CD1c-positive myeloid dendritic cell (primary cell): ENCODE measurements around the gene NOTCH2.

ENCODE experiments used
- DNase-seq: peaks from one replicate; pipeline ENCODE4 v3.0.0-alpha.2; 2016; ENCODE audit errors: extremely low spot score

Gene NOTCH2

GRCh38 chr1:119975006-119975405 lies 94.5 kb downstream of the NOTCH2 start:
- DNase-seq: no peak

DNA sequence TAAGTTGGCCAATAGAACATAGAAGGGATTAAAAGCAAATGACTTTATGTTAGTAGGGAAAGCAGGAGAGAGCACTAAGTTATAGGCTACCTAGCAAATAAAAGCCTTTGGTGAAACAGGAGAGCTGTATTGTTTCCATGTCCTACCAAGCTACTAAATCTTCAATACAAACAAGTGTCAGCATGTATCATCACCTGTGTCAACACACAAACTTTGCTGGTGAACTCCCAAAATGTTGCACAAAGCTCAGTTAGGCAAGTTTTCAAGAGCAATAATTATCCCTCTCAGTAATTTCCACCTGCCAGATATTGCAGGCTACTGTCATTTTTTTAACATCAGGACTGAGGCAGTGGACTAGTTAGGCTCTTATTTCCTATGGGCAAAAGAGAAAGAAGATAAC lies 95.4 kb downstream of the NOTCH2 start:
- no peak for DNase-seq

- DNase-seq: no peak
Observed at GRCh38 chr1:119971710-119972570, 97.5 kb downstream of the NOTCH2 start.

- no peak for DNase-seq
Observed at GRCh38 chr1:119968601-119969000, 100.9 kb downstream of the NOTCH2 start.

GRCh38 chr1:119968068-119968492 lies 101.4 kb downstream of the NOTCH2 start:
- peak; percentile 76 for DNase-seq

GRCh38 chr1:119966681-119967080 lies 102.8 kb downstream of the NOTCH2 start:
- no peak for DNase-seq

DNA sequence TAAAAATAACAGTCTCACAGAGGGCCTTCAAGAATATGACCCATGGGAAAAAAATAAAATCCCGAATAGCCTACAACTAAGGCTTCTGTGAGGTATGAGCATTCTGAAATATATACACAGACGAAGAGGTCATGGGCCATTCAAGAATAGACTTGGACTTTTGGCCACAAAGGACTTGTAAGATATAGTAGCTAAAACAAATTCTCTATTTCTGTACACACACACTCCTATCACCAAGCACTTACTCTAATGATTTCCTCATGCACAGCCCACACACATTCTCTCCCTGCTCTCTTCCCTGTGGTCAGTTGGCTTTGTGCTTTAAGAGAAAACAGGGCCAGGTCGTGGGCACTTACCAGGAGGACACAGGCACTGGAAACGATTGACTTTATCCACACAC lies 103.4 kb downstream of the NOTCH2 start:
- DNase-seq: no peak

DNA sequence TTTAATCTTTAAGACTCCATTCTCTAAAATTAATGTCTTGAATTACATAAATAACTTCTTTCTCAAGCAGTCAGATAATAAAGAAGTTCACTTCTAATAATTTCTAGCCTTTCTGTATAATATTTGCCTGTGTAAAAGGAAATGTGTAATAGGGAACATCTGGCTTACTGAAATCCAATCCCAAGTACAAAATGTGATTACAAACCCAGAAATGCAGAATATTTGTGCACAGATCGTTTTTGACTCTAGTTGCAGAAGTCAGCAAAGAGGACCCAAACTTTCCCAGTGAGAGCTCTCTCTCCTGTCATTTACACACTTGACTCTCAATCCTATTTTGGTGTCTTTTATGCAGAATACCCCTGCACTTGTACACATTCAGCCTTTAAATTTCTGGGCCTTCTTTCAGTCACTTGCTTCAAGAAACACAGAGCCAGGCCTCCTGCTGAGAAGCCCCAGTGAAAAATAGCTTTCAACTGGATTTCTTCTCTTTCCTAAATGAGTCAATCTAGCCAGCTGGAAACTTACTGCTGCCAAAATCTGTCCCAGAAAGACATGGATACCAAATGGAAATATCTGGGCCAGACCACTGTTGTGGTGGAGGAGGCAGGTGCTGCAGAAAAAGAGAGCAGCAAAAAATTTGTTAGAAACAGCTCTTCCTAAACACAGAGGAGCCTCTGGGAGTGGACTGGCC lies 104.6 kb downstream of the NOTCH2 start:
- DNase-seq: no peak

DNA sequence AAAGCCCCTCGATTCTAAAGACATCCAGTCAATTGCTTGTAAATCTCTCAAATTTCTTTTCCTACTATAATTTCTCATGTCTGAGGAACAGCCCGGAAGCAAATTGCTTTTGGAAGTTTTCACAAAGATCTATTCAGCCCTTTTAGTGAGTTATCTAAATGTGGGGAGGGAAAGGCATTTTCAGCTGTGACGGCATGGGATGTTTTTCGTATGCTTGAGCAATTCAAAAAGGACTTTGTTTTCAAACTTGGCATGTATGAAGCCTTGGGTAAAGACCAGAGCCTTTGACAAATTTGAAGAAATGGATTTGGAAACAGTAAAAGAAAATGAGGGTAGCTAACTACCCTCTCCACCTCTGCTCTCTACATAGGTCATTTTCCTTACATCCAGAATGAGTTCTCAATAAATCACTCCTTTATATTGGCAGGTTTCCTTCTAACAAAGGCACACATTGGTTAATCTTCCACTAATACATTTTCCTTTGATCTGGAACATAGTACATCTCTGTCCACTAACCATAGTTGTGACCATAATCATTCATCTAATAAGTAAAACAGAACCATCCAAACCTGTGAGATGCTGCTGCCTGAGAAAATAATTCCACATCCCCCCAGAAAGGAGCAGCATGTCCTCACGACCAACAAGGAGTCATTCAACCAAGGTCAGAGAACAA lies 107.0 kb downstream of the NOTCH2 start:
- DNase-seq: no peak

GRCh38 chr1:119960501-119960900 lies 109.0 kb downstream of the NOTCH2 start:
- no peak for DNase-seq

- no peak for DNase-seq
Observed at GRCh38 chr1:119959268-119960220, 109.9 kb downstream of the NOTCH2 start.

DNA sequence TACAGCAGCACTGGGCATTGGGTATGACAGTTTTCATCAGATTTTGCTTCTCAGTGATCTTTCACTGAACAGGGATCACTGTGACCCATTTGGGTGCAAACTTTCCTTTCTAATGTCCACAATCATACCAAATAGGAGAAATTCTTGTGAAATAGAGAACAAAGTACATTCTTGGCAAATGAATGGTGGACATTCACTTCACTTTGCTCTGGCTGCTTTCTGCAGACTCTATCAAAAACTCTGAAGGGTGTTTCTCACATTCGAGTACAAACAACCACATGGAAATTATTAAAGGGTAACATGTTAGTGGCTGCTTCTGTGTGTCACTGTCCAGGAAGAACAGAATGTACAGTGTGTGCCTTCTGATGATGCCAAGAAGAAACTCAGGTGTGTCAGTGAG lies 111.2 kb downstream of the NOTCH2 start:
- DNase-seq: no peak

- no peak for DNase-seq
Observed at GRCh38 chr1:119956306-119956705, 113.2 kb downstream of the NOTCH2 start.

GRCh38 chr1:119954476-119955422 lies 114.7 kb downstream of the NOTCH2 start:
- no peak for DNase-seq

DNA sequence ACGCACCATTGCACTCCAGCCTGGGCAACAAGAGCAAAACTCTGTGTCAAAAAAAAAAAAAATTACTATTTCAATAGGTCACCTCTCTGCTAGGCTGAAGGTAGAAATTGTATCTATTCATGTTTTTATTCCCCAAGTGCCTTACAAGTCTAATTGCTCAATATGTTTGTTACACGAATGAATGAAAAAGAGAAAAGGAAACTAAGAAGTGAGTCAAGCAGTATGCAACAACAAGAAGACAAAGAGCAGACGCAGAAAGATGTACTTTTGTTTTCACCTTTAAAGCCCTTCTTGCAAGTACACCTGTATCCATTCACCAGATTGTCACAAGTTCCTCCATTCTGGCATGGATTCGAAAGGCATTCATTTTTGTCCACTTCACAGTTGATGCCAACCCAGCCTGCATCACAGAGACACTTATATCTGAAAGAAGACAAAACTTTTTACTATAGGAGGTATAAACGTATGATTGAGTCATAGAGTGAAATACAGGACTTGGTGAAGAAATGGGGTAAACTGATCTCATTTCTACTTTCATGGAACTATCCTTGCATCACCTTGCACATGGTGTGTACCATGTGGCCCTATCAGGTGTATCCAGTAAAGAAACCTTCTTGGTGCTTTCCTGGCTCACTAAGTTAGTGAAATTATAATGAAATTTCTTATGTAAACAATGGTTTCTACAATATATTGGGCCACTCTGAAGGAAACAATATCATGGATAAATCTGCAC lies 116.0 kb downstream of the NOTCH2 start:
- DNase-seq: no peak

DNA sequence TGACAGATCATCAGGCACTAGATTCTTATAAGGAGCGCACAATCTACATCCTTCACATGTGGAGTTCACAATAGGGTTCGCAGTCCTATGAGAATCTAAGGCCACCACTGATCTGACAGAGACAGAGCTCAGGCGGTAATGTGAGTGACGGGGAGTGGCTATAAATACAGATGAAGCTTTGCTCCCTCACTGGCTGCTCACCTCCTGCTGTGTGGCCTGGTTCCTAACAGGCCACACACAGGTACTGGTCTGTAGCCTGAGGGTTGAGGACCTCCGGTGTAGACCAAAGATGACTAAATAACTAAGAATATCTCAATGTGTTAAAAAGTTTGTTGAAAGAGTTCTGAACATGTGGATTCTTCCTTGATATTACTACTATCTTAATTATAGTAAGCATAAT lies 117.0 kb downstream of the NOTCH2 start:
- no peak for DNase-seq

DNA sequence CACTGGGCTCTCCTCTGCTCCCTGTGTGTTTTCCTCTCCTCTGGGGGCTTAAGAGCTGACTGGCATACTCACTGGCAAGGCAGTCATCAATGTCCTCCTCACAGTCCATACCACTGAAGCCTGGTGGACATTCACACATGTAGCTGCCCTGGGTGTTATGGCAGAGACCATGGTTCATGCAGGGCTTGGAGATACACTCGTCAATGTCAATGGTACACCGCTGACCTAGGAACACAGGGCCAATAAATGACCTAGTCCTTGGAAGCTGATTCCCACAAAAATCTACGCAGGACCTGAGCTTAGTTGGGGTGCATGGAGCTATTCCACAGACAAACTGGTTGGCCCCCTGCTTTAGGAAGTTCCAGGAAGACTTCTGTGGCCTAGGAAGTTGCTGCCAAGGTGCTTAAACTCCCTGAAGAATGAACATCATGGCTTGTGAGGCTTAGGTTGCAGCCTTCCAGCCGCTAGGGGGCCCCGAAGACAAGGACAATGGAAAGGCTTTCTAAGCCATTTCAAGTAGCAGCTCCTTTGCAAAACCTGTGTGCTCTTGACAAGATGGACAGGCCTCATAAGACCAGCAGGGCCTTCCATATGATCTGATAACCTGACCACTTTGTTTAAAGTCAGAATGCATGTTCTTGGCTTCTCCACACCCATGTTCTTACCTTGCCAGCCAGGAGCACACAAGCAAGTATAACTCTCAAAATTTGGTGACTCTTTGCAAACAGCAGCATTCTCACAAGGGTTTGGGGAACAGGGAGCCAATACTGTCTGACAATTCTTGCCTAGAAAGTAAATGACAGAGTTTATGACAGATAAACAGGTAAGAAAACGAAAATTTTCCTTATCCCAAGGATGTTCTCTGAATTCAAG lies 120.9 kb downstream of the NOTCH2 start:
- peak; percentile 68 for DNase-seq

- no peak for DNase-seq
Observed at GRCh38 chr1:119947468-119947867, 122.0 kb downstream of the NOTCH2 start.

DNA sequence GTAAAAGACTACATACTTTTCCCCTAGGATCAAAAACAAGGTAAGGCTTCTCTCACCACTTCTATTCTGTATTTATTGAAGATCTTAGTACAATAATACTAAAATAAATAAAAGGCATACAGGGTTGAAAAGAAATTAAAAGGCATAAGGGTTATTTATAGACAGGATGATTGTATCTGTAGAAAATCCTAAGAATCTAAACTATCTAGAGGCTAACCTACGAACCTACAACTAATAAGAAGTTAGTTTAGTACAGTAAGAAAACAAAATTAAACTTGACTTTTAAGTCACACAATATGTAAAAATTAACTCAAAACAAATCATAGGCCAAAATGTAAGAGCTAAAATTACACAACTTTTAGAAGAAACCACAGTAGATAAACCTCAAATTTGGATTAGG lies 122.7 kb downstream of the NOTCH2 start:
- DNase-seq: no peak
